ENCODE measurements around the gene PKHD1.

GRCh38 chr6:51619042-51619799 lies 468.2 kb downstream of the PKHD1 start:
- no peak for TF ChIP-seq POLR2A (IDR thresholded peaks at IDR 0.05)
- TF ChIP-seq, protein P1, sequence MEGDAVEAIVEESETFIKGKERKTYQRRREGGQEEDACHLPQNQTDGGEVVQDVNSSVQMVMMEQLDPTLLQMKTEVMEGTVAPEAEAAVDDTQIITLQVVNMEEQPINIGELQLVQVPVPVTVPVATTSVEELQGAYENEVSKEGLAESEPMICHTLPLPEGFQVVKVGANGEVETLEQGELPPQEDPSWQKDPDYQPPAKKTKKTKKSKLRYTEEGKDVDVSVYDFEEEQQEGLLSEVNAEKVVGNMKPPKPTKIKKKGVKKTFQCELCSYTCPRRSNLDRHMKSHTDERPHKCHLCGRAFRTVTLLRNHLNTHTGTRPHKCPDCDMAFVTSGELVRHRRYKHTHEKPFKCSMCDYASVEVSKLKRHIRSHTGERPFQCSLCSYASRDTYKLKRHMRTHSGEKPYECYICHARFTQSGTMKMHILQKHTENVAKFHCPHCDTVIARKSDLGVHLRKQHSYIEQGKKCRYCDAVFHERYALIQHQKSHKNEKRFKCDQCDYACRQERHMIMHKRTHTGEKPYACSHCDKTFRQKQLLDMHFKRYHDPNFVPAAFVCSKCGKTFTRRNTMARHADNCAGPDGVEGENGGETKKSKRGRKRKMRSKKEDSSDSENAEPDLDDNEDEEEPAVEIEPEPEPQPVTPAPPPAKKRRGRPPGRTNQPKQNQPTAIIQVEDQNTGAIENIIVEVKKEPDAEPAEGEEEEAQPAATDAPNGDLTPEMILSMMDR (IDR thresholded peaks at IDR 0.05): no peak

Data from uterus (tissue), 2 donors.